Stimulated activated CD4-positive, alpha-beta T cell treated with anti-CD3 and anti-CD28 coated beads, TNF-alpha, amount 100 ng/mL, for 4 hours (primary cell): Measurements from ENCODE around the gene CTSA.
"Not testable (repeated sequence)": the region's sequence is repeated elsewhere in the genome, so short reads cannot be mapped to it uniquely, and the experiment has no call there.

Source experiments
- DNase-seq, 3 experiments: peaks; one replicate each; pipeline ENCODE4 v3.0.0-alpha.2; 2020; ENCODE audit warnings: low read depth in 3 of 3

The CTSA gene

GRCh38 chr20:45866454-45866853 is 24.7 kb upstream of the CTSA start:
- DNase-seq = no peak

- no peak for DNase-seq
Observed at GRCh38 chr20:45867136-45867818, 23.9 kb upstream of the CTSA start.

- no peak for DNase-seq
Observed at GRCh38 chr20:45867819-45868176, 23.3 kb upstream of the CTSA start.

GRCh38 chr20:45872626-45873025 is 18.5 kb upstream of the CTSA start:
- no peak for DNase-seq

- DNase-seq = no peak
Observed at GRCh38 chr20:45873409-45874103, 17.6 kb upstream of the CTSA start.

GRCh38 chr20:45874104-45874481 is 17.0 kb upstream of the CTSA start:
- not testable (repeated sequence) for DNase-seq

- DNase-seq = no peak
Observed at GRCh38 chr20:45874576-45874975, 16.6 kb upstream of the CTSA start.

GRCh38 chr20:45878076-45878761 is 12.9 kb upstream of the CTSA start:
- no peak for DNase-seq

- peak; percentile 96 to 98 (median 97) for DNase-seq
Observed at GRCh38 chr20:45880988-45881788, 9.9 kb upstream of the CTSA start, which contains the start of gene ZSWIM1. Gene ZSWIM1 (plus strand): TSS chr20:45881227. CDS start chr20:45882593, 1,366 bp downstream.

- no peak for DNase-seq
Observed at GRCh38 chr20:45882469-45883099, 8.6 kb upstream of the CTSA start.

GRCh38 chr20:45883100-45883469 is 8.1 kb upstream of the CTSA start:
- DNase-seq = no peak

GRCh38 chr20:45886590-45887345 is 4.4 kb upstream of the CTSA start:
- DNase-seq = no peak

GRCh38 chr20:45887346-45887715 is 3.8 kb upstream of the CTSA start, which contains the start of gene SPATA25:
Gene SPATA25 (minus strand): TSS chr20:45887622. CDS start chr20:45887590, 32 bp downstream.
- DNase-seq = no peak

- DNase-seq = no peak
Observed at GRCh38 chr20:45888681-45889080, 2.5 kb upstream of the CTSA start.

GRCh38 chr20:45890077-45890984 is 804 bp upstream of the CTSA start:
- peak; percentile 11 to 35 (median 31) for DNase-seq

- DNase-seq = no peak
Observed at GRCh38 chr20:45892049-45892825, 1.1 kb downstream of the CTSA start.

- no peak for DNase-seq
Observed at GRCh38 chr20:45892828-45893500, 1.8 kb downstream of the CTSA start.

GRCh38 chr20:45893831-45894230 is 2.7 kb downstream of the CTSA start:
- DNase-seq = no peak
